ENCODE measurements around the gene CD109.

DNA sequence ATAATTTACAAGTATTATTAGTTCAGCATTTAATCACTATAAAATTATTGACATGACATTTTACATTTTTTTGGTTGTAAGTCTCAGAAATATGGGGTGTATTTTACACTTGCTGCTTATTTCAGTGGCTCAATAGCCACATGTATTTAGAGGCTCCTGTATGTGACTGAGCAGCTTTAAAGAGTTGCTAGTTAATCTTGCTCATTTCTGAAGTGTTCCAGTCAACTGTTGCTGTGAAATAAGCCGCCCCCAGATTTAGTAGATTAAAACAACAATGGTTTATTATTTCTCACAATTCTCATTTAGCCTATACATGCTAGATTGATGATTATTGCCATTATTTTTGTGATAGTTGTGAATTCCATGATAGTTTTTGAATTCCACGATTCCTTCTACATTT is 23.0 kb downstream of the CD109 start:
- TF ChIP-seq EP300 (IDR thresholded peaks at IDR 0.05) (no peak), POLR2AphosphoS5 (IDR thresholded peaks at IDR 0.05) (no peak), POLR2A (IDR thresholded peaks at IDR 0.05) (no peak)
- TF ChIP-seq, protein P1, sequence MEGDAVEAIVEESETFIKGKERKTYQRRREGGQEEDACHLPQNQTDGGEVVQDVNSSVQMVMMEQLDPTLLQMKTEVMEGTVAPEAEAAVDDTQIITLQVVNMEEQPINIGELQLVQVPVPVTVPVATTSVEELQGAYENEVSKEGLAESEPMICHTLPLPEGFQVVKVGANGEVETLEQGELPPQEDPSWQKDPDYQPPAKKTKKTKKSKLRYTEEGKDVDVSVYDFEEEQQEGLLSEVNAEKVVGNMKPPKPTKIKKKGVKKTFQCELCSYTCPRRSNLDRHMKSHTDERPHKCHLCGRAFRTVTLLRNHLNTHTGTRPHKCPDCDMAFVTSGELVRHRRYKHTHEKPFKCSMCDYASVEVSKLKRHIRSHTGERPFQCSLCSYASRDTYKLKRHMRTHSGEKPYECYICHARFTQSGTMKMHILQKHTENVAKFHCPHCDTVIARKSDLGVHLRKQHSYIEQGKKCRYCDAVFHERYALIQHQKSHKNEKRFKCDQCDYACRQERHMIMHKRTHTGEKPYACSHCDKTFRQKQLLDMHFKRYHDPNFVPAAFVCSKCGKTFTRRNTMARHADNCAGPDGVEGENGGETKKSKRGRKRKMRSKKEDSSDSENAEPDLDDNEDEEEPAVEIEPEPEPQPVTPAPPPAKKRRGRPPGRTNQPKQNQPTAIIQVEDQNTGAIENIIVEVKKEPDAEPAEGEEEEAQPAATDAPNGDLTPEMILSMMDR (IDR thresholded peaks at IDR 0.05): no peak
